GM12878 (cell line): ENCODE data around the gene TSPAN5. TPM values are rescaled to one million over a fixed set of nuclear protein-coding genes. Genes with fewer than 3 reads are reported as not detected.

Experiments
- ASH2L ChIP-seq: fragments of 300-600, 200-600 bp; sonication (generic); IDR thresholded peaks from 2 replicates; pipeline ENCODE4 v1.6.1; 2017; ENCODE audit warnings: low read depth, mild to moderate bottlenecking, borderline replicate concordance
- FOS ChIP-seq: IDR thresholded peaks from 3 replicates; pipeline ENCODE4 v1.6.1; 2011; ENCODE audit warnings: borderline replicate concordance; ENCODE audit not compliant: insufficient read length; ENCODE audit errors: extremely low read depth
- NR2C1 ChIP-seq: fragments of 450-650 bp; IDR thresholded peaks from 2 replicates; pipeline ENCODE4 v1.6.1; 2017; ENCODE audit warnings: antibody characterized with exemption, mild to moderate bottlenecking, moderate library complexity
- PML ChIP-seq: IDR thresholded peaks from 2 replicates; pipeline ENCODE4 v1.6.1; 2012; ENCODE audit warnings: low read length, inconsistent platforms
- POLR2AphosphoS2 ChIP-seq: IDR thresholded peaks from 2 replicates; pipeline ENCODE4 v1.6.1; 2011; ENCODE audit warnings: low read depth, mild to moderate bottlenecking, low read length, improper control_type of control experiment, moderate library complexity
- SPI1 ChIP-seq: IDR thresholded peaks from 2 replicates; pipeline ENCODE4 v1.6.1; 2011; ENCODE audit warnings: low read depth, mild to moderate bottlenecking, low read length, moderate library complexity, borderline replicate concordance; ENCODE audit not compliant: insufficient read depth
- STAT1 ChIP-seq: fragments of 450-650 bp; conservative IDR thresholded peaks from 2 replicates; pipeline ENCODE4 v1.6.1; 2014; ENCODE audit warnings: antibody characterized with exemption, mild to moderate bottlenecking
- ZNF274 ChIP-seq: IDR thresholded peaks from one replicate; pipeline ENCODE4 v1.8.0; 2011; ENCODE audit not compliant: insufficient read length, insufficient read depth
- polyA plus RNA-seq, 11 experiments: library from polyadenylated mRNA; depleted of rRNA in 4 of 11; unstranded in 6 of 11; stranded (reverse) in 5 of 11; fragments of >200 nt; fragmentation: Nextera tagmentation in 4 of 11; fragmentation: Illumina TruSeq in 1 of 11; extraction: Ambion mirVana in 4 of 11; extraction: Trizol in 1 of 11; gene quantifications; 1 replicate in 1 of 11; 2 replicates in 10 of 11; pipeline versions ENCODE4 v1.2.1 to v1.2.3, GENCODE V29; 2011 to 2016; ENCODE audit warnings: inconsistent platforms in 2 of 11, missing spikeins in 2 of 11, low read depth in 1 of 11
- total RNA-seq, 4 experiments: library from RNA; depleted of rRNA in 3 of 4; stranded (reverse); fragments of >200 nt in 3 of 4; fragmentation: Illumina TruSeq in 1 of 4; extraction: Trizol in 1 of 4; gene quantifications; 2 replicates each; pipeline versions ENCODE4 v1.2.1 to v1.2.3, GENCODE V29; 2013 to 2021
- TF ChIP-seq, protein P1 (sequence below): fragments of 450-650 bp; formaldehyde crosslinking; IDR thresholded peaks from 2 replicates; pipeline ENCODE4 v1.5.0; 2022; ENCODE audit warnings: mild to moderate bottlenecking, missing genetic modification characterization
- TF ChIP-seq, protein P2 (sequence below): fragments of 450-650 bp; IDR thresholded peaks from 2 replicates; pipeline ENCODE4 v1.6.1; 2018; ENCODE audit warnings: borderline replicate concordance, mild to moderate bottlenecking; ENCODE audit not compliant: partially characterized antibody
- TF ChIP-seq, protein P3 (sequence below): fragments of 450-650 bp; IDR thresholded peaks from 2 replicates; pipeline ENCODE4 v1.6.1; 2017; ENCODE audit warnings: mild to moderate bottlenecking, moderate library complexity
- TF ChIP-seq, protein P4 (sequence below): fragments of 450-650 bp; IDR thresholded peaks from 2 replicates; pipeline ENCODE4 v1.6.1; 2017; ENCODE audit warnings: low read depth, mild to moderate bottlenecking, moderate library complexity

The TSPAN5 gene
- total and polyA plus RNA-seq, 10 of the 15 experiments (the other 5 are each of a cell fraction or from before 2014, with no cell fraction given), result 0.09 to 8.2 (median 0.27) TPM

DNA sequence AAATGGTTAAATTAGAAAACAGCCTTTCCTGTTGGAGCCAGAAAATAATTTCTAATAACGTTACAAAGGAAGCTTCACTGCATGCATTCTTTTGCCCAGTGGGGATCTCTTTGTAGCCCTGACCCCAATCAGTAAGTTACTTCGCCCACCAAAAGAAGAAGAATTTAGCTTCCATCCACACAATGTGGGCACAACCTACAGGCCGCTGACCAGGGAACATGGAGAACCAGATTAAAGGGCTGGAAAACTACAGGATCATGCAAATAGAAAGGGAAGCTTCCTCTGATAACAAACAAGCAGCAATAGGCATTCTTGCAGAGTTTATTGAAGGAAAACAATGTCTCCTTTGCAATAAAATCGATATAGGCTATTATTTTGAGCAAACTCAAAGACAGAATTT lies 21.3 kb upstream of the TSPAN5 start (continued):
- TF ChIP-seq, protein P1, sequence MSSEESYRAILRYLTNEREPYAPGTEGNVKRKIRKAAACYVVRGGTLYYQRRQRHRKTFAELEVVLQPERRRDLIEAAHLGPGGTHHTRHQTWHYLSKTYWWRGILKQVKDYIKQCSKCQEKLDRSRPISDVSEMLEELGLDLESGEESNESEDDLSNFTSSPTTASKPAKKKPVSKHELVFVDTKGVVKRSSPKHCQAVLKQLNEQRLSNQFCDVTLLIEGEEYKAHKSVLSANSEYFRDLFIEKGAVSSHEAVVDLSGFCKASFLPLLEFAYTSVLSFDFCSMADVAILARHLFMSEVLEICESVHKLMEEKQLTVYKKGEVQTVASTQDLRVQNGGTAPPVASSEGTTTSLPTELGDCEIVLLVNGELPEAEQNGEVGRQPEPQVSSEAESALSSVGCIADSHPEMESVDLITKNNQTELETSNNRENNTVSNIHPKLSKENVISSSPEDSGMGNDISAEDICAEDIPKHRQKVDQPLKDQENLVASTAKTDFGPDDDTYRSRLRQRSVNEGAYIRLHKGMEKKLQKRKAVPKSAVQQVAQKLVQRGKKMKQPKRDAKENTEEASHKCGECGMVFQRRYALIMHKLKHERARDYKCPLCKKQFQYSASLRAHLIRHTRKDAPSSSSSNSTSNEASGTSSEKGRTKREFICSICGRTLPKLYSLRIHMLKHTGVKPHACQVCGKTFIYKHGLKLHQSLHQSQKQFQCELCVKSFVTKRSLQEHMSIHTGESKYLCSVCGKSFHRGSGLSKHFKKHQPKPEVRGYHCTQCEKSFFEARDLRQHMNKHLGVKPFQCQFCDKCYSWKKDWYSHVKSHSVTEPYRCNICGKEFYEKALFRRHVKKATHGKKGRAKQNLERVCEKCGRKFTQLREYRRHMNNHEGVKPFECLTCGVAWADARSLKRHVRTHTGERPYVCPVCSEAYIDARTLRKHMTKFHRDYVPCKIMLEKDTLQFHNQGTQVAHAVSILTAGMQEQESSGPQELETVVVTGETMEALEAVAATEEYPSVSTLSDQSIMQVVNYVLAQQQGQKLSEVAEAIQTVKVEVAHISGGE (CRISPR knock-in tag), result no peak
- TF ChIP-seq PML, result no peak
- TF ChIP-seq, protein P2, sequence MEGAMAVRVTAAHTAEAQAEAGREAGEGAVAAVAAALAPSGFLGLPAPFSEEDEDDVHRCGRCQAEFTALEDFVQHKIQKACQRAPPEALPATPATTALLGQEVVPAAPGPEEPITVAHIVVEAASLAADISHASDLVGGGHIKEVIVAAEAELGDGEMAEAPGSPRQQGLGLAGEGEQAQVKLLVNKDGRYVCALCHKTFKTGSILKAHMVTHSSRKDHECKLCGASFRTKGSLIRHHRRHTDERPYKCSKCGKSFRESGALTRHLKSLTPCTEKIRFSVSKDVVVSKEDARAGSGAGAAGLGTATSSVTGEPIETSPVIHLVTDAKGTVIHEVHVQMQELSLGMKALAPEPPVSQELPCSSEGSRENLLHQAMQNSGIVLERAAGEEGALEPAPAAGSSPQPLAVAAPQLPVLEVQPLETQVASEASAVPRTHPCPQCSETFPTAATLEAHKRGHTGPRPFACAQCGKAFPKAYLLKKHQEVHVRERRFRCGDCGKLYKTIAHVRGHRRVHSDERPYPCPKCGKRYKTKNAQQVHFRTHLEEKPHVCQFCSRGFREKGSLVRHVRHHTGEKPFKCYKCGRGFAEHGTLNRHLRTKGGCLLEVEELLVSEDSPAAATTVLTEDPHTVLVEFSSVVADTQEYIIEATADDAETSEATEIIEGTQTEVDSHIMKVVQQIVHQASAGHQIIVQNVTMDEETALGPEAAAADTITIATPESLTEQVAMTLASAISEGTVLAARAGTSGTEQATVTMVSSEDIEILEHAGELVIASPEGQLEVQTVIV, result no peak
- no peak for TF ChIP-seq NR2C1
- TF ChIP-seq FOS, result no peak
- no peak for TF ChIP-seq ZNF274
- no peak for TF ChIP-seq POLR2AphosphoS2
- TF ChIP-seq, protein P3, sequence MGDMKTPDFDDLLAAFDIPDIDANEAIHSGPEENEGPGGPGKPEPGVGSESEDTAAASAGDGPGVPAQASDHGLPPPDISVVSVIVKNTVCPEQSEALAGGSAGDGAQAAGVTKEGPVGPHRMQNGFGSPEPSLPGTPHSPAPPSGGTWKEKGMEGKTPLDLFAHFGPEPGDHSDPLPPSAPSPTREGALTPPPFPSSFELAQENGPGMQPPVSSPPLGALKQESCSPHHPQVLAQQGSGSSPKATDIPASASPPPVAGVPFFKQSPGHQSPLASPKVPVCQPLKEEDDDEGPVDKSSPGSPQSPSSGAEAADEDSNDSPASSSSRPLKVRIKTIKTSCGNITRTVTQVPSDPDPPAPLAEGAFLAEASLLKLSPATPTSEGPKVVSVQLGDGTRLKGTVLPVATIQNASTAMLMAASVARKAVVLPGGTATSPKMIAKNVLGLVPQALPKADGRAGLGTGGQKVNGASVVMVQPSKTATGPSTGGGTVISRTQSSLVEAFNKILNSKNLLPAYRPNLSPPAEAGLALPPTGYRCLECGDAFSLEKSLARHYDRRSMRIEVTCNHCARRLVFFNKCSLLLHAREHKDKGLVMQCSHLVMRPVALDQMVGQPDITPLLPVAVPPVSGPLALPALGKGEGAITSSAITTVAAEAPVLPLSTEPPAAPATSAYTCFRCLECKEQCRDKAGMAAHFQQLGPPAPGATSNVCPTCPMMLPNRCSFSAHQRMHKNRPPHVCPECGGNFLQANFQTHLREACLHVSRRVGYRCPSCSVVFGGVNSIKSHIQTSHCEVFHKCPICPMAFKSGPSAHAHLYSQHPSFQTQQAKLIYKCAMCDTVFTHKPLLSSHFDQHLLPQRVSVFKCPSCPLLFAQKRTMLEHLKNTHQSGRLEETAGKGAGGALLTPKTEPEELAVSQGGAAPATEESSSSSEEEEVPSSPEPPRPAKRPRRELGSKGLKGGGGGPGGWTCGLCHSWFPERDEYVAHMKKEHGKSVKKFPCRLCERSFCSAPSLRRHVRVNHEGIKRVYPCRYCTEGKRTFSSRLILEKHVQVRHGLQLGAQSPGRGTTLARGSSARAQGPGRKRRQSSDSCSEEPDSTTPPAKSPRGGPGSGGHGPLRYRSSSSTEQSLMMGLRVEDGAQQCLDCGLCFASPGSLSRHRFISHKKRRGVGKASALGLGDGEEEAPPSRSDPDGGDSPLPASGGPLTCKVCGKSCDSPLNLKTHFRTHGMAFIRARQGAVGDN, result no peak
- TF ChIP-seq, protein P4, sequence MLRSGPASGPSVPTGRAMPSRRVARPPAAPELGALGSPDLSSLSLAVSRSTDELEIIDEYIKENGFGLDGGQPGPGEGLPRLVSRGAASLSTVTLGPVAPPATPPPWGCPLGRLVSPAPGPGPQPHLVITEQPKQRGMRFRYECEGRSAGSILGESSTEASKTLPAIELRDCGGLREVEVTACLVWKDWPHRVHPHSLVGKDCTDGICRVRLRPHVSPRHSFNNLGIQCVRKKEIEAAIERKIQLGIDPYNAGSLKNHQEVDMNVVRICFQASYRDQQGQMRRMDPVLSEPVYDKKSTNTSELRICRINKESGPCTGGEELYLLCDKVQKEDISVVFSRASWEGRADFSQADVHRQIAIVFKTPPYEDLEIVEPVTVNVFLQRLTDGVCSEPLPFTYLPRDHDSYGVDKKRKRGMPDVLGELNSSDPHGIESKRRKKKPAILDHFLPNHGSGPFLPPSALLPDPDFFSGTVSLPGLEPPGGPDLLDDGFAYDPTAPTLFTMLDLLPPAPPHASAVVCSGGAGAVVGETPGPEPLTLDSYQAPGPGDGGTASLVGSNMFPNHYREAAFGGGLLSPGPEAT, result no peak
- no peak for TF ChIP-seq ASH2L
- TF ChIP-seq STAT1, result no peak
- TF ChIP-seq SPI1, result no peak
